ENCODE data around the gene SLC45A2.

Gene SLC45A2

GRCh38 chr5:33905381-33905780, 79.1 kb downstream of the SLC45A2 start:
- TF ChIP-seq CTCF (IDR thresholded peaks at IDR 0.05) = no peak
- no peak overlapping the region for H3K4me2 ChIP-seq (ENCODE audit: low read length)
- no peaks in the 10 kb centered on the region for H3K27me3 ChIP-seq (ENCODE audit: control insufficient read depth, insufficient read depth, low read length)
- H3K9me3 ChIP-seq (ENCODE audit: control insufficient read depth, low read length) = peaks cover 4% of the 10 kb centered on the region
- H3K36me3 ChIP-seq (ENCODE audit: control insufficient read depth, insufficient read depth, low read length) = no peaks in the 10 kb centered on the region
- H3K9ac ChIP-seq = no peak overlapping the region
- no peak overlapping the region for H2AFZ ChIP-seq
- no peaks in the 10 kb centered on the region for H3K79me2 ChIP-seq
- no peak overlapping the region for H3K27ac ChIP-seq
- H3K4me3 ChIP-seq (ENCODE audit: low read depth, low read length) = no peak overlapping the region
- H3K4me1 ChIP-seq = no peaks in the 10 kb centered on the region

- no peak overlapping the region for H3K27ac ChIP-seq
- no peaks in the 10 kb centered on the region for H3K4me1 ChIP-seq
- H3K4me2 ChIP-seq (ENCODE audit: low read length) = no peak overlapping the region
- no peaks in the 10 kb centered on the region for H3K36me3 ChIP-seq (ENCODE audit: control insufficient read depth, insufficient read depth, low read length)
- TF ChIP-seq CTCF (IDR thresholded peaks at IDR 0.05) = no peak
- H3K4me3 ChIP-seq (ENCODE audit: low read depth, low read length) = no peak overlapping the region
- no peak overlapping the region for H2AFZ ChIP-seq
- H3K27me3 ChIP-seq (ENCODE audit: control insufficient read depth, insufficient read depth, low read length) = no peaks in the 10 kb centered on the region
- peaks cover 4% of the 10 kb centered on the region for H3K9me3 ChIP-seq (ENCODE audit: control insufficient read depth, low read length)
- H3K9ac ChIP-seq = no peak overlapping the region
- H3K79me2 ChIP-seq = no peaks in the 10 kb centered on the region
Observed at GRCh38 chr5:33903118-33903517, 81.4 kb downstream of the SLC45A2 start.

GRCh38 chr5:33901156-33901555, 83.3 kb downstream of the SLC45A2 start:
- Histone ChIP-seq H3K79me2 (no peaks in the 10 kb centered on the region), H2AFZ (no peak overlapping the region), H3K27me3 (ENCODE audit: control insufficient read depth, insufficient read depth, low read length) (no peaks in the 10 kb centered on the region), H3K9ac (no peak overlapping the region), H3K4me2 (ENCODE audit: low read length) (no peak overlapping the region), H3K9me3 (ENCODE audit: control insufficient read depth, low read length) (no peaks in the 10 kb centered on the region), H3K4me1 (no peaks in the 10 kb centered on the region), H3K27ac (no peak overlapping the region), H3K36me3 (ENCODE audit: control insufficient read depth, insufficient read depth, low read length) (no peaks in the 10 kb centered on the region), H3K4me3 (ENCODE audit: low read depth, low read length) (no peak overlapping the region)
- TF ChIP-seq CTCF (IDR thresholded peaks at IDR 0.05) = no peak
